ENCODE measurements around the gene CEP131. TPM values are rescaled to one million over a fixed set of nuclear protein-coding genes. Genes with fewer than 3 reads are reported as not detected.

The CEP131 gene
- total RNA-seq, 1 experiment from 2014 or later, result 22.3 TPM

GRCh38 chr17:81196505-81197408 is 26.0 kb downstream of the CEP131 start:
- in situ Hi-C loops (cut with HindIII; ENCODE audit: low pct_unique_long_range_greater_than_20kb, low sequenced_read_pairs), result no loop called here
- no peak for DNase-seq (ENCODE audit: low read depth)

GRCh38 chr17:81195941-81196495 is 26.7 kb downstream of the CEP131 start:
- DNase-seq (ENCODE audit: low read depth), result no peak
- in situ Hi-C loops (cut with HindIII; ENCODE audit: low pct_unique_long_range_greater_than_20kb, low sequenced_read_pairs), result no loop called here

GRCh38 chr17:81194941-81195901 is 27.5 kb downstream of the CEP131 start:
- in situ Hi-C loops (cut with HindIII; ENCODE audit: low pct_unique_long_range_greater_than_20kb, low sequenced_read_pairs), result no loop called here
- DNase-seq (ENCODE audit: low read depth), result no peak

GRCh38 chr17:81194225-81194760 is 28.5 kb downstream of the CEP131 start:
- in situ Hi-C loops (cut with HindIII; ENCODE audit: low pct_unique_long_range_greater_than_20kb, low sequenced_read_pairs), result no loop called here
- no peak for DNase-seq (ENCODE audit: low read depth)

DNA sequence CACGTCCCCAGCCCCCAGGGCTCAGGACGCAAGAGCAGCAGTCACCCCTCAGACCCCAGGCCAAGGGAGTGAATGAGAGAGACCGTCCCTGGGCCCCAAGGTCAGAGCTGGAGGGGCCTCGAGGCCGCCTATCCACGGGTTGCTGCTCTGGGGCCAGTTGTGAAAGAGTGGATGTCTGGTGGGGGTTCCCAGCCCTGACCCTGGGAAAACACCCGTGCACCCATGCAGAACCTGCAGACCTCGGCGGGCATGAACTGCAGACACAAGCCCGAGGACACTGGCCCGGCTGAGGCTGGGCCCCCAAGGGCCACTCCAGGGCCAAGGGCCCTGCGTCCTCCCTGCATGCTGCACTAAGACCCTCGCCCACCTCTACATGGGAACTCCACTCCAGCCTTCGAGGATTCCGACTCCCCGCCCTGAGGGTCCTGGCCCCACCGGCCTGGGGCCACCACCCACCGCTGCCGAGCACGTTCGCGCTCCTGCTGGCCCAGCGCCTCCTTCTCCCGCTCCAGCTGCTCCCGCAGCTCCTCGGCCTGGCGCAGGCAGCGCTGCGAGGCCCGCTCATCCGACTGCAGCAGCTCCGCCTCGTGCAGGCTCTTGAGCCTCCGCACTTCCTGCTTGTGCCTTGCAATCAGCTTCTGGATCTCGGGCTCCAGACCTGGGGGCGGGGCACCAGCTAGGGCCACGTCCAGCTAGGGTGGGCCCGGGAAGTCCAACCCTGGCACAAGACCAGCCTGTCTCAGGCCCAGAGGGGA is 29.1 kb downstream of the CEP131 start:
- in situ Hi-C loops (cut with HindIII; ENCODE audit: low pct_unique_long_range_greater_than_20kb, low sequenced_read_pairs), result no loop called here
- DNase-seq (ENCODE audit: low read depth), result no peak

GRCh38 chr17:81193051-81193410 is 29.7 kb downstream of the CEP131 start:
- in situ Hi-C loops (cut with HindIII; ENCODE audit: low pct_unique_long_range_greater_than_20kb, low sequenced_read_pairs), result no loop called here
- no peak for DNase-seq (ENCODE audit: low read depth)

DNA sequence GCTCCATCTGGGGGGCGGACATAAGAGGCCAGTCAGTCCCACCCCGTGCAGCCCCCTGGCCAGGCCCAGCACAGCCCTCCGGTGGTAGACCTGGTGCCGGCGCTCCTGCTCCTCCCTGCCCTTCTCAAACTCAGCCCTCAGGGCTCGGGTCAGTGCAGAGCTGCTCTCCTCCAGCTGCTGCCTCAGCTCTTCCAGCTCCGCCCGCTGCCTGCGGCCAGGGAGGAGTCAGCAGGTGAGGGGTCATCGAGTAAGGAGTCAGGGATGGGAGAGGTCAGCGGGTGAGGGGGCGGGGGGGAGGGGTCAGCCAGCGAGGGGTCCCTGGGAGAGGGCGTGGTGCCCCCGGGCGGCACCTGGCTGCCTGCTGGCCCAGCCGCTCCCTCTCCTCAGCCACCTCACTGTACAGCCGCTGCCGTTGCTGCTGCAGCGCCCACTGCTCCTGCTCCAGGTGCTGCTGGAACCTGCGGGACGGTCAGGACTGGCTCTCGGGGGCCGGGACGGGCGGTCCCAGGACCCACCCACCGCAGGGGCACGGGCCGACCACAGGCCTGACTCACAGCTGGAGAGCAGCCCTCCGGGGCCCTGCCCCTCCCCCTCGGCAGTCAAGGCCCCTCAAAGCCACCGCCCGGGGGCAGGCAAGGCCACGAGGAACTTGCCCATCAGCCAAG is 30.2 kb downstream of the CEP131 start:
- DNase-seq (ENCODE audit: low read depth), result no peak
- in situ Hi-C loops (cut with HindIII; ENCODE audit: low pct_unique_long_range_greater_than_20kb, low sequenced_read_pairs), result no loop called here

DNA sequence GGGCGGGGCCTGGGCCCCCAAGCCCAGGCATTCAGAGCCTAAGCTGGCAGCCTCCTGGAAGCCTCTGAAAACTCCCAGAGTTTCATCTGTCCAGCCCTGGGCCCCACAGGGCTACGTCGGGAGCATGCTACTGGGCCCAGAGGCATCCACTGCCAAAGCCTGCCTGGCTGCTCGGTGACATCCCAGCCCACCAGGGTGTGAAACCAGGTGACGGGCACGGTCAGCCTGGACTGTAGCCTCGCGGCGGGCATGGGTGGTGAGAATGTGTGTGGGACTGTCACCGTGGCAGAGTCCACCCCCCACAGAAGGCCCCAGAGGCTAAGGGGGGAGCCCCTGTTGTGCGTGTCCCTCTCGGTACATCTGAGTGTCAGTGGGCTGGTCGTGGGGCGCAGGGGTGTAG is 31.1 kb downstream of the CEP131 start:
- in situ Hi-C loops (cut with HindIII; ENCODE audit: low pct_unique_long_range_greater_than_20kb, low sequenced_read_pairs), result no loop called here
- DNase-seq (ENCODE audit: low read depth), result no peak

DNA sequence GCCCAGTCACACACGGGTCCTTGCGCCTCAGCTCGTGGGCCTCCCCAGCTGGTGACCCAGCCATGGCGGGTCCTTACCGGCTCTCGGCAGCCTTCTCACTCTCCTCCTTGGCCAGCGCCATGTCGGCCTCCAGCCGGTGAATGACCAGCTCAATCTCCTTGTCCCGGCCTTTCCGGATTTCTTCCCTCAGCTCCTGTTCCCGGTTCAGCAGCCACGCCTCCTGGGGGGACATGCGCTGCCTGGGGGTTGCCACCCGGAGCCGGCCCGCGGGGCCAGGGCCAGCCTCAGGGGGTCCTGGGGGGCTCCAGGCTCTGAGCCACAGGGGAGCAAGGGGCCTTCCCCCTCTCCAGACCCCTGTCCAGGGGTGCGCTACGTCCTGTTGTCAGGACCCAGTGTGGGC is 31.6 kb downstream of the CEP131 start:
- DNase-seq (ENCODE audit: low read depth), result no peak
- in situ Hi-C loops (cut with HindIII; ENCODE audit: low pct_unique_long_range_greater_than_20kb, low sequenced_read_pairs), result no loop called here

GRCh38 chr17:81190591-81190990 is 32.2 kb downstream of the CEP131 start:
- in situ Hi-C loops (cut with HindIII; ENCODE audit: low pct_unique_long_range_greater_than_20kb, low sequenced_read_pairs), result no loop called here
- DNase-seq (ENCODE audit: low read depth), result no peak

DNA sequence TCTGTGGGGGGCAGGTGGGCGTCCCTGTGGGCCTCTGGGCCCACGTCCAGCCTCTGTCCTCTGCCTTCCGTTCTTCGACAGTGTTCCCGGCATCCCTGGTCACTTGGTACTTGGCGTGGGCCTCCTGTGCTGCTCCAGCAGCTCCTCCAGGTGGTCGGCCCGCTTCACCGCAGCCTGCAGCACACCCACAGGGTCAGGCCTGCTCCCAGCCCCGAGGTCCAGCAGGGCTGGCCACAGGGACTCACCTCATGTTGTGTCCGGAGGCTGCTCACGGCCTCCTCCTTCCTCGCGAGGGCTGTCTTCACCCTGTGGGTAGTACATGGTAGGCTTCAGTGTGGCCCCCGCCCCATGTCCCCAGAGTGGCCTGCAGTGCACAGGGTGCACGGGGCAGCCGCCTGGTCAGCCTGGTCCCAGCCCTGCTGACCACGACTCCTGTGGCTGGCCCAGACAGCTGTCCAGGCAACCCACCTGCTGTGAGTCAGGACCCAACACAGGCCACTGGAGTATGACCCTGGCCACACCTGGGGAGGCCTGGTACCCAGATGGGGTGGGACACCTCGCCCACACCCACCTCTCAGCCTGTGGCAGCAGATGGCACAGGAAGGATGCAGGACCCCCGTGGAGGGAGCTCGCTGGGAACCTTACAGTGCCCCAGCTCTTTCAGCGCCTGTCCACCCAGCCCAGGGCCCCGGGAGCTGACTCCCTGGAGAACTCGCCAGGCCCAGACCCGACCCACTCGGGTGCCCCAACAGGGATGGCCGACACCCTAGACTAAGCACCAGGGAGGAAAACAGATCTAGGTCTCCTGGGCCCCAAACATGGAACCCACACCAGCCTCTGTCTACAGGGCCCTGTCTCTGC is 32.9 kb downstream of the CEP131 start:
- in situ Hi-C loops (cut with HindIII; ENCODE audit: low pct_unique_long_range_greater_than_20kb, low sequenced_read_pairs), result no loop called here
- DNase-seq (ENCODE audit: low read depth), result no peak

DNA sequence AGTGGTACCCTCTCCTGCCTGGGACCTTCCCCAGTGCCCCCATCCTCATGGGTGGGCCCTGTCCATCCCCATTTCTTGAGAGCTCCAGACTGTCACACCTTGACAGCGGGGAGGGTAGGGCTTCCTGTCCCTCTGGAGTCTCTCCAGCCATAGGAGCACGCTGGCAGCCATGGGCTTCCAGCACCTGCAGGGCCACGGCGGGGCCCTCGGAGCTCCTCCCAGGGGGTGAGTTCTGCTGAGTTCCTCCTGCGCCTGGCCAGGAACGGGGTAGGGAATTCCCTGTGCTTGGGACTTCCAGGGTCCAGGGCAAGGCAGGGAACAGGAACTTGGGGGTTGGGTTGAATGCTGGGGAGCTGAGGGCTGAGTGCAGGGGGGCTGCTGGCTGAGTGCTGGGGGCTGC is 33.7 kb downstream of the CEP131 start:
- in situ Hi-C loops (cut with HindIII; ENCODE audit: low pct_unique_long_range_greater_than_20kb, low sequenced_read_pairs), result no loop called here
- DNase-seq (ENCODE audit: low read depth), result no peak

DNA sequence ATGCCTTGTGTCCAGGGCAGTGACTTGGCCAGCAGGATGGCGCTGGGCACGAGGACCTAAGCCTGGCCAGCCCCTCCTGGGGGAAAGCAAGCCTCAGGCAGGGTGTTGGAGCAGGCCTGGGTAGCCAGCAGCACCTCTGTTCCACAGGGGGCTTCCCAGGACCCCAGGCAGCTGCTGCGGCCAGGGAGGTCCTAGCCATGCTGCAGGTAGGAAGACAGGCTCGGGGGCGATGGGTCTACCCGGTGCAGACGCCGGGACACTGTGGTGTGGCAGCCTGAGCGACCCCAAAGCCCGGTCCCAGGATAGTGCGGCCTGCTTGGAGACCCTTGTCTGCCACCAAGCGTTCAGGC is 34.3 kb downstream of the CEP131 start:
- no peak for DNase-seq (ENCODE audit: low read depth)
- in situ Hi-C loops (cut with HindIII; ENCODE audit: low pct_unique_long_range_greater_than_20kb, low sequenced_read_pairs), result no loop called here

GRCh38 chr17:81187586-81188490 is 34.9 kb downstream of the CEP131 start:
- in situ Hi-C loops (cut with HindIII; ENCODE audit: low pct_unique_long_range_greater_than_20kb, low sequenced_read_pairs), result no loop called here
- DNase-seq (ENCODE audit: low read depth), result no peak

- in situ Hi-C loops (cut with HindIII; ENCODE audit: low pct_unique_long_range_greater_than_20kb, low sequenced_read_pairs), result no loop called here
- no peak for DNase-seq (ENCODE audit: low read depth)
These were observed 35.6 kb downstream of the CEP131 start for GRCh38 chr17:81187120-81187519.

DNA sequence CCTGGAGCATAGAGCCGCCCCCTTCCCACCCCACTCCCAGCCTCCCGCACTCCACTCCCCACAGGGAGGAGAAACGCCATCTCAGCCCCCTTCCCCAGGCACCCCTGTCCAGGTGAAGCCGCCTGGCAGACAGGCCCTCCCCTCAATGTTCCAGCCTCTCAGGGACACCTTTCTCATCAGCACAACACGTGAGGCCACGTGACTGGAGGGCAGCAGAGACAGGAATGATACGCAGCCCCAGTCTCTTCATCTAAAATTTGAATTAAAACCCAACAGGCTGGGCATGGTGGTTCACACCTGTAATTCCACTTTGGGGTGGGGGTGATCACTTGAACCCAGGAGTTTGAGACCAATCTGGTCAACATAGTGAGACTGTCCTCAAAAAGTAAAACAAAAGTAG is 36.6 kb downstream of the CEP131 start:
- no peak for DNase-seq (ENCODE audit: low read depth)
- in situ Hi-C loops (cut with HindIII; ENCODE audit: low pct_unique_long_range_greater_than_20kb, low sequenced_read_pairs), result no loop called here

Data from Caki2 (cell line).